ENCODE measurements around the gene SVEP1.
"Not testable (repeated sequence)": the region's sequence is repeated elsewhere in the genome, so short reads cannot be mapped to it uniquely, and the experiment has no call there.

SVEP1 gene

GRCh38 chr9:110578575-110579033 is 937 bp downstream of the SVEP1 start:
- no peak for DNase-seq (ENCODE audit: low spot score)

GRCh38 chr9:110575945-110576344 is 3.6 kb downstream of the SVEP1 start:
- no peak for DNase-seq (ENCODE audit: low spot score)

GRCh38 chr9:110575169-110575568 is 4.4 kb downstream of the SVEP1 start:
- no peak for DNase-seq (ENCODE audit: low spot score)

GRCh38 chr9:110573305-110573704 is 6.2 kb downstream of the SVEP1 start:
- DNase-seq (ENCODE audit: low spot score): no peak

GRCh38 chr9:110571801-110572483 is 7.6 kb downstream of the SVEP1 start:
- DNase-seq (ENCODE audit: low spot score): no peak

GRCh38 chr9:110566156-110566555 is 13.4 kb downstream of the SVEP1 start:
- no peak for DNase-seq (ENCODE audit: low spot score)

- DNase-seq (ENCODE audit: low spot score): no peak
These were observed 17.7 kb downstream of the SVEP1 start for GRCh38 chr9:110561826-110562225.

- no peak for DNase-seq (ENCODE audit: low spot score)
These were observed 19.7 kb downstream of the SVEP1 start for GRCh38 chr9:110559869-110560268.

- peak; percentile 22 for DNase-seq (ENCODE audit: low spot score)
These were observed 23.8 kb downstream of the SVEP1 start for GRCh38 chr9:110555551-110556331.

- DNase-seq (ENCODE audit: low spot score): no peak
These were observed 33.1 kb downstream of the SVEP1 start for GRCh38 chr9:110546411-110546871.

GRCh38 chr9:110545705-110546104 is 33.8 kb downstream of the SVEP1 start:
- DNase-seq (ENCODE audit: low spot score): no peak

GRCh38 chr9:110543631-110544051 is 35.9 kb downstream of the SVEP1 start:
- no peak for DNase-seq (ENCODE audit: low spot score)

GRCh38 chr9:110541950-110542349 is 37.6 kb downstream of the SVEP1 start:
- no peak for DNase-seq (ENCODE audit: low spot score)

GRCh38 chr9:110538647-110539041 is 40.9 kb downstream of the SVEP1 start:
- DNase-seq (ENCODE audit: low spot score): no peak

GRCh38 chr9:110537841-110538646 is 41.5 kb downstream of the SVEP1 start:
- no peak for DNase-seq (ENCODE audit: low spot score)

- DNase-seq (ENCODE audit: low spot score): no peak
These were observed 42.7 kb downstream of the SVEP1 start for GRCh38 chr9:110536822-110537221.

GRCh38 chr9:110534162-110534561 is 45.4 kb downstream of the SVEP1 start:
- not testable (repeated sequence) for DNase-seq (ENCODE audit: low spot score)

GRCh38 chr9:110532908-110533665 is 46.5 kb downstream of the SVEP1 start:
- DNase-seq (ENCODE audit: low spot score): no peak

- DNase-seq (ENCODE audit: low spot score): no peak
These were observed 47.8 kb downstream of the SVEP1 start for GRCh38 chr9:110531776-110532175.

- DNase-seq (ENCODE audit: low spot score): not testable (repeated sequence)
These were observed 48.3 kb downstream of the SVEP1 start for GRCh38 chr9:110531241-110531640.

GRCh38 chr9:110528645-110529044 is 50.9 kb downstream of the SVEP1 start:
- DNase-seq (ENCODE audit: low spot score): no peak

- DNase-seq (ENCODE audit: low spot score): no peak
These were observed 53.1 kb downstream of the SVEP1 start for GRCh38 chr9:110526426-110526825.

Measured in HuH-7.5 (cell line).